ENCODE measurements around the gene TFDP2.

DNA sequence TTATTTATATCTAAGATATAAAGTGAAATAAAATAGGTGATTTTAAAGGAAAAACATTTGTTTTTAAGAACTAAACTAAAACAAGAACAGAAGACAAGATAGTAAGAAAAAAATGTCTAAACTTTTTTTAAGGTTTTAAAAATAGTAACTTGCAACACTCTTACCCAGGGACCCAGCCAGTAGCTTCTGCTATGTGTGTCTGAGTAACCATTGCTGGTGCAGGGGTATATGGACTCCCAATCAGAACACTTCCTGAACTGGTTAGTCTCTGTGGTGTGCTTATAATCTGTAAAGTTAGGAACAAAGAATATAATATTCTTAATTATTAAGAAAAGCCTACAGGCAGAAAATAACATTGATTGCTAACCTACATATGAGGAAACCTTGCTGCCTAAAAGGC lies 154.5 kb downstream of the TFDP2 start:
- TF ChIP-seq CTCF (IDR thresholded peaks at IDR 0.05; ENCODE audit: low read depth, low read length, poor library complexity, severe bottlenecking) (no peak), EZH2phosphoT487 (IDR thresholded peaks at IDR 0.05; ENCODE audit: borderline replicate concordance, low read length) (no peak)

Data from DOHH2 (cell line).